Heart right ventricle (tissue), 16 donors: ENCODE measurements around the gene SLN. TPM values are rescaled to one million over a fixed set of nuclear protein-coding genes. Genes with fewer than 3 reads are reported as not detected.
A peak's percentile ranks its signal among the peaks of the same experiment; 100 is the strongest.

ENCODE experiments used
- ATAC-seq, 8 donors: fragments of 200-7000 bp; cut with Tn5 transposase; one replicate each; pipeline ENCODE4 v1.9.1; 2020; ENCODE audit warnings: mild to moderate bottlenecking in 8 of 8, moderate library complexity in 8 of 8, moderate number of reproducible peaks in 1 of 8
- DNase-seq, 2 donors: peaks; one replicate each; pipeline ENCODE4 v3.0.0-alpha.2; 2020
- H3K27ac ChIP-seq, 10 donors: fragments of 200-600 bp; sonication (generic) in 2 of 10; one replicate each; pipeline versions ENCODE4 v1.5.0 to v1.8.0; 2020 to 2022; ENCODE audit warnings: mild to moderate bottlenecking in 3 of 10
- H3K27me3 ChIP-seq, 7 donors: fragments of 200-600 bp; one replicate each; pipeline ENCODE4 v1.8.0; 2021 to 2022; ENCODE audit warnings: mild to moderate bottlenecking in 2 of 7
- H3K36me3 ChIP-seq, 9 donors: fragments of 200-600 bp; sonication (generic) in 1 of 9; one replicate each; pipeline versions ENCODE4 v1.5.0 to v1.8.0; 2020 to 2022; ENCODE audit warnings: mild to moderate bottlenecking in 2 of 9
- H3K4me1 ChIP-seq, 9 donors: fragments of 200-600 bp; sonication (generic) in 1 of 9; one replicate each; pipeline versions ENCODE4 v1.5.0 to v1.8.0; 2020 to 2022; ENCODE audit warnings: mild to moderate bottlenecking in 4 of 9
- H3K4me3 ChIP-seq, 10 donors: fragments of 200-600 bp; sonication (generic) in 2 of 10; one replicate each; pipeline versions ENCODE4 v1.5.0 to v1.8.0; 2020 to 2022; ENCODE audit warnings: mild to moderate bottlenecking in 7 of 10, moderate library complexity in 2 of 10
- H3K9me3 ChIP-seq, 11 donors: fragments of 200-600 bp in 10 of 11; sonication (generic) in 2 of 11; one replicate each; pipeline versions ENCODE4 v1.5.0 to v1.8.0; 2013 to 2022; ENCODE audit warnings: mild to moderate bottlenecking in 2 of 11, control low read depth in 1 of 11, moderate library complexity in 1 of 11
- CTCF ChIP-seq, 9 donors: fragments of 200-600 bp; sonication (generic) in 2 of 9; IDR thresholded peaks; one replicate each; pipeline versions ENCODE4 v1.5.0 to v1.8.0; 2021 to 2022; ENCODE audit warnings: antibody characterized with exemption in 9 of 9, mild to moderate bottlenecking in 5 of 9, moderate library complexity in 1 of 9
- WGBS, 2 donors: extraction: QIAGEN DNeasy Blood & Tissue Kit; methylation state at CpG; one replicate each; pipeline ENCODE4 v1.1.7; 2013; ENCODE audit warnings: inconsistent platforms in 1 of 2; 5-methylcytosine and 5-hydroxymethylcytosine counted together
- intact Hi-C, 10 donors: fragments of 100-400 bp; cut with DNase I; formaldehyde crosslinking; loops; one replicate each; pipeline versions ENCODE4 v1.11.1 to v1.14.2; 2022
- polyA plus RNA-seq, 2 donors: library from polyadenylated mRNA; stranded (reverse); fragments of 200-250 nt; gene quantifications; one replicate each; pipeline ENCODE4 v1.2.3, GENCODE V29; 2013
- total RNA-seq, 10 donors: library from RNA; stranded (reverse); fragmentation: NEBNext Ultra II Directional in 3 of 10; extraction: Animal tissue kit (Norgen Biotek cat#: 25700) in 3 of 10; gene quantifications; one replicate each; pipeline versions ENCODE4 v1.2.1 to v1.2.4, GENCODE V29; 2021 to 2023
- donor health status: Arrhythmogenic right ventricular cardiomyopathy.
- donor health status: ischemic (EF 13 %, LVEDD 7.1; RV severe dilation, severe dysfunction).
- donor health status: healthy with polysubstance abuse.
- donor health status: DM: no; HTN: yes; CAD: no.
- donor health status: DM: no; HTN: no; CAD: no.
- donor health status: ischemic (EF 25% LVEDD 6.9; RV normal size, moderate dysfunction).
- donor health status: ischemic (EF 25% LVEDD 5.7; RV mildly dilated, moderate dysfunction).
- donor health status: healthy.
- donor health status: DM: yes; HTN: yes; CAD: no.
- donor health status: Ischemic cardiomyopathy.
- donor health status: ischemic (EF 35%, LVEDD 5.7; RV mildly dilated, moderate dysfunction).
- donor health status: nonischemic (EF 11% LVEDD 7.7; RV severe dilation, severe dysfunction).
- donor health status: DM: yes; HTN: yes; CAD: no.
- donor health status: PGD.
- donor health status: ischemic (EF 29% LVEDD 5.4; RV normal size, mild dysfunction).
- donor health status: nonischemic (EF 23%, LVEDD 6.1; RV moderate dilation, normal function).

Gene SLN
- total and polyA plus RNA-seq, 12 donors, result 0.93 to 44.4 (median 9.2) TPM

- no peaks in the 10 kb centered on the region for H3K9me3 ChIP-seq
- no peak for TF ChIP-seq CTCF (IDR thresholded peaks at IDR 0.05)
- intact Hi-C loops, result no loop called here
- ATAC-seq (peak in 5 of 8 donors; percentile 38 to 88 (median 52)), DNase-seq (no peak)
- H3K36me3 ChIP-seq, result no peaks in the 10 kb centered on the region
- H3K27ac ChIP-seq, result peak overlapping the region in 2 of 10 donors; percentile 16 to 26
- H3K4me3 ChIP-seq, result no peak overlapping the region
- no peaks in the 10 kb centered on the region for H3K27me3 ChIP-seq
- WGBS, 2 donors, result 44 to 47% methylated on average over 2 of the region's 2 CpGs
- H3K4me1 ChIP-seq, result peaks cover 0 to 6% (median 0%) of the 10 kb centered on the region in 9 donors
These were observed 41.3 kb upstream of the SLN start for GRCh38 chr11:107752949-107753822.

GRCh38 chr11:107752508-107752907 lies 40.7 kb upstream of the SLN start:
- ATAC-seq, result peak in 2 of 8 donors; percentile 13 to 65
- Histone ChIP-seq H3K36me3 (no peaks in the 10 kb centered on the region), H3K27me3 (no peaks in the 10 kb centered on the region), H3K4me1 (peaks cover 0 to 6% (median 0%) of the 10 kb centered on the region in 9 donors), H3K27ac (peak overlapping the region in 2 of 10 donors; percentile 20 to 26), H3K4me3 (no peak overlapping the region), H3K9me3 (no peaks in the 10 kb centered on the region)
- intact Hi-C loops, result no loop called here
- DNase-seq, result no peak
- 50 to 57% methylated on average over 5 of the region's 5 CpGs for WGBS, 2 donors
- TF ChIP-seq CTCF (IDR thresholded peaks at IDR 0.05), result no peak

GRCh38 chr11:107751082-107751481 lies 39.2 kb upstream of the SLN start:
- peaks cover 0 to 6% (median 0%) of the 10 kb centered on the region in 9 donors for H3K4me1 ChIP-seq
- no peak for ATAC-seq
- no peaks in the 10 kb centered on the region for H3K36me3 ChIP-seq
- DNase-seq, result no peak
- no peak overlapping the region for H3K4me3 ChIP-seq
- no peak for TF ChIP-seq CTCF (IDR thresholded peaks at IDR 0.05)
- H3K27me3 ChIP-seq, result no peaks in the 10 kb centered on the region
- no peaks in the 10 kb centered on the region for H3K9me3 ChIP-seq
- intact Hi-C loops, result no loop called here
- H3K27ac ChIP-seq, result no peak overlapping the region
- WGBS, 2 donors, result 78 to 95% methylated on average over 9 of the region's 9 CpGs

- Histone ChIP-seq H3K4me1 (peaks cover 0 to 6% (median 0%) of the 10 kb centered on the region in 9 donors), H3K36me3 (no peaks in the 10 kb centered on the region), H3K27ac (no peak overlapping the region), H3K9me3 (no peaks in the 10 kb centered on the region), H3K4me3 (no peak overlapping the region), H3K27me3 (peaks cover 0 to 5% (median 0%) of the 10 kb centered on the region in 7 donors)
- TF ChIP-seq CTCF (IDR thresholded peaks at IDR 0.05), result no peak
- WGBS, 2 donors, result 85 to 92% methylated on average over 15 of the region's 15 CpGs
- DNase-seq, result no peak
- intact Hi-C loops, result no loop called here
- ATAC-seq, result no peak
These were observed 38.5 kb upstream of the SLN start for GRCh38 chr11:107750313-107750712.
